GM18951 (cell line): Measurements from ENCODE around the gene AMIGO2.
"Not testable (repeated sequence)": the region's sequence is repeated elsewhere in the genome, so short reads cannot be mapped to it uniquely, and the experiment has no call there.

Source experiments
- POLR2A ChIP-seq: IDR thresholded peaks from 4 replicates; pipeline ENCODE4 v1.6.1; 2011; ENCODE audit warnings: mild to moderate bottlenecking; ENCODE audit not compliant: insufficient read length, insufficient read depth; ENCODE audit errors: extremely low read depth
- in situ Hi-C: fragments of 300-500 bp; cut with MboI; formaldehyde crosslinking; loops from one replicate; pipeline ENCODE4 v1.12.0; 2022; ENCODE audit warnings: low sequenced_read_pairs, mixed read lengths, inconsistent platforms; ENCODE audit not compliant: unreplicated experiment

AMIGO2 gene

GRCh38 chr12:47075192-47076084, 4.3 kb downstream of the AMIGO2 start:
- in situ Hi-C loops: no loop called here
- TF ChIP-seq POLR2A: no peak

- TF ChIP-seq POLR2A: no peak
- in situ Hi-C loops: no loop called here
Measured at GRCh38 chr12:47074757-47075156, 5.0 kb downstream of the AMIGO2 start.

GRCh38 chr12:47073951-47074350, 5.8 kb downstream of the AMIGO2 start:
- no peak for TF ChIP-seq POLR2A
- in situ Hi-C loops: no loop called here

GRCh38 chr12:47071241-47071852, 8.4 kb downstream of the AMIGO2 start:
- no peak for TF ChIP-seq POLR2A
- in situ Hi-C loops: no loop called here

- no peak for TF ChIP-seq POLR2A
- in situ Hi-C loops: no loop called here
Measured at GRCh38 chr12:47070310-47070709, 9.4 kb downstream of the AMIGO2 start.

- no peak for TF ChIP-seq POLR2A
Measured at GRCh38 chr12:47068539-47068938, 11.2 kb downstream of the AMIGO2 start.

GRCh38 chr12:47067771-47068431, 11.9 kb downstream of the AMIGO2 start:
- in situ Hi-C loops: no loop called here
- no peak for TF ChIP-seq POLR2A

More at GRCh38 chr12:47068539-47068938, 11.2 kb downstream of the AMIGO2 start:
- in situ Hi-C loops: no loop called here

- no peak for TF ChIP-seq POLR2A
- in situ Hi-C loops: no loop called here
Measured at GRCh38 chr12:47067176-47067575, 12.6 kb downstream of the AMIGO2 start.

- no peak for TF ChIP-seq POLR2A
- in situ Hi-C loops: no loop called here
Measured at GRCh38 chr12:47066278-47067025, 13.3 kb downstream of the AMIGO2 start.

GRCh38 chr12:47065546-47065945, 14.2 kb downstream of the AMIGO2 start:
- no peak for TF ChIP-seq POLR2A
- in situ Hi-C loops: no loop called here

- in situ Hi-C loops: not testable (repeated sequence)
Measured at GRCh38 chr12:47058640-47059039, 21.1 kb downstream of the AMIGO2 start.

GRCh38 chr12:47056944-47057343, 22.8 kb downstream of the AMIGO2 start:
- in situ Hi-C loops: not testable (repeated sequence)

- in situ Hi-C loops: not testable (repeated sequence)
Measured at GRCh38 chr12:47055856-47056255, 23.9 kb downstream of the AMIGO2 start.
